Gastroesophageal sphincter (tissue), 4 donors: ENCODE data around the gene WNT5B. TPM values are rescaled to one million over a fixed set of nuclear protein-coding genes. Genes with fewer than 3 reads are reported as not detected.

Source experiments
- ATAC-seq: fragments of 150-250 bp; one replicate; pipeline ENCODE4 v1.9.1; 2016; ENCODE audit warnings: mild to moderate bottlenecking, moderate library complexity
- H3K27ac ChIP-seq, 4 donors: fragments of 200-600 bp; sonication (generic) in 3 of 4; 1 replicate in 3 of 4; 2 replicates in 1 of 4; pipeline ENCODE4 v1.5.1; 2016 to 2019
- H3K27me3 ChIP-seq: fragments of 200-600 bp; sonication (generic); one replicate; pipeline ENCODE4 v1.5.1; 2019
- H3K36me3 ChIP-seq, 2 donors: fragments of 200-600 bp; sonication (generic); one replicate each; pipeline ENCODE4 v1.5.1; 2019; ENCODE audit warnings: control low read depth in 1 of 2
- H3K4me1 ChIP-seq, 3 donors: fragments of 200-600 bp; sonication (generic); 1 replicate in 2 of 3; 2 replicates in 1 of 3; pipeline ENCODE4 v1.5.1; 2016 to 2019; ENCODE audit warnings: control low read depth in 2 of 3
- H3K4me3 ChIP-seq, 2 donors: fragments of 200-600 bp; sonication (generic); one replicate each; pipeline ENCODE4 v1.5.1; 2019; ENCODE audit warnings: mild to moderate bottlenecking in 1 of 2, moderate library complexity in 1 of 2
- H3K9me3 ChIP-seq, 3 donors: fragments of 200-600 bp; sonication (generic); one replicate each; pipeline ENCODE4 v1.5.1; 2017 to 2019; ENCODE audit warnings: control low read depth in 2 of 3
- CTCF ChIP-seq, 4 experiments: fragments of 200-600 bp in 2 of 4; fragments of 450-650 bp in 2 of 4; sonication (generic) in 1 of 4; IDR thresholded peaks; one replicate each; pipeline ENCODE4 v1.5.1; 2017 to 2019; ENCODE audit warnings: antibody characterized with exemption in 4 of 4, mild to moderate bottlenecking in 2 of 4, moderate library complexity in 2 of 4
- EP300 ChIP-seq: sonication (generic); formaldehyde crosslinking; IDR thresholded peaks from one replicate; pipeline ENCODE4 v1.6.1; 2017; ENCODE audit warnings: antibody characterized with exemption, mild to moderate bottlenecking
- POLR2A ChIP-seq, 2 donors: fragments of 450-650 bp; IDR thresholded peaks; one replicate each; pipeline ENCODE4 v1.6.1; 2017; ENCODE audit warnings: antibody characterized with exemption in 2 of 2, mild to moderate bottlenecking in 2 of 2, moderate library complexity in 1 of 2
- POLR2AphosphoS5 ChIP-seq: sonication (generic); formaldehyde crosslinking; IDR thresholded peaks from one replicate; pipeline ENCODE4 v1.6.1; 2017; ENCODE audit warnings: antibody characterized with exemption
- WGBS, 2 donors: methylation state at CpG; one replicate each; pipeline ENCODE4 v1.1.5; 2018; ENCODE audit warnings: low coverage in 1 of 2; 5-methylcytosine and 5-hydroxymethylcytosine counted together
- total RNA-seq, 4 donors: library from RNA; depleted of rRNA; stranded (reverse); fragments of >200 nt; gene quantifications; one replicate each; pipeline ENCODE4 v1.1.0, GENCODE V29; 2016

The WNT5B gene
- total RNA-seq, 4 donors from 2014 or later = 9.4 to 76.5 (median 26.3) TPM

GRCh38 chr12:1590221-1590979 is 38.6 kb upstream of the WNT5B start:
- WGBS, 2 donors = 19 to 39% methylated on average over 7 to 12 of the region's 12 CpGs
- Histone ChIP-seq H3K27me3 (no peaks in the 10 kb centered on the region), H3K4me3 (peak overlapping the region; percentile 3 to 89), H3K4me1 (peaks cover 12 to 88% (median 35%) of the 10 kb centered on the region in 3 donors), H3K9me3 (no peaks in the 10 kb centered on the region), H3K27ac (peak overlapping the region in 3 of 4 donors; percentile 66 to 97 (median 75)), H3K36me3 (no peaks in the 10 kb centered on the region)
- no peak for ATAC-seq
- TF ChIP-seq POLR2AphosphoS5 = no peak
- no peak for TF ChIP-seq POLR2A (IDR thresholded peaks at IDR 0.05)
- TF ChIP-seq CTCF (IDR thresholded peaks at IDR 0.05) = no peak
- TF ChIP-seq EP300 = no peak

GRCh38 chr12:1591034-1591433 is 38.0 kb upstream of the WNT5B start:
- Histone ChIP-seq H3K4me3 (peak overlapping the region in 1 of 2 donors; percentile 89), H3K27ac (peak overlapping the region in 3 of 4 donors; percentile 66 to 97 (median 75)), H3K27me3 (no peaks in the 10 kb centered on the region), H3K9me3 (no peaks in the 10 kb centered on the region), H3K4me1 (peaks cover 12 to 88% (median 35%) of the 10 kb centered on the region in 3 donors), H3K36me3 (no peaks in the 10 kb centered on the region)
- TF ChIP-seq POLR2AphosphoS5 (no peak), CTCF (IDR thresholded peaks at IDR 0.05) (peak in 1 of 4 experiments; percentile 11)
- 8 to 12% methylated on average over 3 of the region's 3 CpGs for WGBS, 2 donors
- no peak for ATAC-seq

GRCh38 chr12:1591543-1591942 is 37.5 kb upstream of the WNT5B start:
- Histone ChIP-seq H3K9me3 (no peaks in the 10 kb centered on the region), H3K4me3 (peak overlapping the region; percentile 89 to 98), H3K27me3 (no peaks in the 10 kb centered on the region), H3K4me1 (peaks cover 12 to 87% (median 35%) of the 10 kb centered on the region in 3 donors), H3K27ac (peak overlapping the region in 3 of 4 donors; percentile 37 to 97 (median 94)), H3K36me3 (no peaks in the 10 kb centered on the region)
- ATAC-seq = no peak
- WGBS, 2 donors = 26 to 33% methylated on average over 3 to 4 of the region's 4 CpGs
- no peak for TF ChIP-seq POLR2AphosphoS5
- TF ChIP-seq CTCF (IDR thresholded peaks at IDR 0.05) = no peak
- TF ChIP-seq EP300 = no peak
- no peak for TF ChIP-seq POLR2A (IDR thresholded peaks at IDR 0.05)

DNA sequence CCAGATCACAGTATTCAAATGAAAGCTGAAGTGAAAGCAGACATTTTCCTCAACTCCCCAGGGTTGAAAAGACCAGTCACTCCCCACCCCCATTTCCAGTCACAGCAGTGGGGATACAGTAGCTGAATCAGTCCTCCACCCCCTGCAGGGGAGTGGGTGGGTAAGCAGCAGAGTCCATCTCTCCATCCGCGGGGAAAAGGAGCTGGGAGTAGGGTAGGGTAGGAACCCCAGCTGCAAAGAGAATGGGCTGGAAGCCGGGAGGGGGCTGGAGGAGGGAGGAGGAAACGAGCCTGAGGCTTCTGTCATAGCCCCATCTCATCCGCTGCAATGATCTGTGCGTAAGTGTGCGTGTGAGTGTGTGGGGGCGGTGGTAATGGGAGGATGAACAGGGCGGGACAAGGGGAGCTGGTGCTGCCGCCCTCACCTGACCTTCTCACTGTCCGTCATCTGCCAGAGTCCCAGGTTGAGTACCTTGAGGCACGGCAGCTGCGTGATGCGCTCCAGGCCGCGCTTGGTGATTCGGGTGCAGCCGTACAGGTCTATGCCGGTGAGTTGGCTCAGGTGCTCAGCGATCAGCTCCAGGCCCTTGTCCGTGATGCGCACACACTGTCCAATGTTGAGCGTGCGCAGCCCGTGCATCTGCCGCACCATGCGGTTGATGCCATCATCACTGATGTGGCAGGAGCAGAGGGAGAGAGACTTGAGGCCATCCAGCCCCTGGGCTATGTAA is 36.4 kb upstream of the WNT5B start:
- Histone ChIP-seq H3K4me3 (peak overlapping the region; percentile 89 to 98), H3K36me3 (no peaks in the 10 kb centered on the region), H3K9me3 (no peaks in the 10 kb centered on the region), H3K27ac (peak overlapping the region in 3 of 4 donors; percentile 94 to 98 (median 97)), H3K27me3 (no peaks in the 10 kb centered on the region), H3K4me1 (peaks cover 12 to 76% (median 30%) of the 10 kb centered on the region in 3 donors)
- no peak for ATAC-seq
- 10 to 19% methylated on average over 2 to 14 of the region's 27 CpGs for WGBS, 2 donors
- TF ChIP-seq EP300 = no peak
- TF ChIP-seq POLR2A (IDR thresholded peaks at IDR 0.05) = no peak
- no peak for TF ChIP-seq POLR2AphosphoS5
- no peak for TF ChIP-seq CTCF (IDR thresholded peaks at IDR 0.05)
